GM18498 (cell line): ENCODE results near the gene SEPTIN7.

Experiments used
- ATAC-seq: cut with Tn5 transposase; IDR thresholded peaks from one replicate; pipeline ENCODE4 v1.9.1; 2021; ENCODE audit warnings: mild to moderate bottlenecking, moderate library complexity; ENCODE audit not compliant: unreplicated experiment

Gene SEPTIN7

DNA sequence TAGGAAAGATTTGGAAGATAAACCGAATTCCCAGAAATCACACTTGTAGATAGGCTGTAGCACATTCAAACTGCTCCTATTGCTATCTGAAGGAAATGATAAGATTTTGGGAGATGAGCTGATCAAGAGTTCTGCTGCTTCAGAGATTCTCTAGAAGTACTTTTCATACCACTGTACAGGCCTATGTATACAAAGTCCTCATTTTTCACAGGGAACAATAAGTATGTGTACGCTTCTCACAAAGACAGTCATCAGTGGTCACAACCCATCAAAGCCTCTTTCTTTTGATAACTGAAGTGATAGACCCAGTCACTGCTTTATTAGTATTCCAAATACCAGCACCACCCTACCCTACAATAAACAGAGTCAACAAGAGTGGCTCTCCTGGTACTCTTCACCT lies 15.6 kb upstream of the SEPTIN7 start:
- no peak for ATAC-seq

- ATAC-seq, result no peak
Observed at GRCh38 chr7:35787925-35788324, 12.9 kb upstream of the SEPTIN7 start.

DNA sequence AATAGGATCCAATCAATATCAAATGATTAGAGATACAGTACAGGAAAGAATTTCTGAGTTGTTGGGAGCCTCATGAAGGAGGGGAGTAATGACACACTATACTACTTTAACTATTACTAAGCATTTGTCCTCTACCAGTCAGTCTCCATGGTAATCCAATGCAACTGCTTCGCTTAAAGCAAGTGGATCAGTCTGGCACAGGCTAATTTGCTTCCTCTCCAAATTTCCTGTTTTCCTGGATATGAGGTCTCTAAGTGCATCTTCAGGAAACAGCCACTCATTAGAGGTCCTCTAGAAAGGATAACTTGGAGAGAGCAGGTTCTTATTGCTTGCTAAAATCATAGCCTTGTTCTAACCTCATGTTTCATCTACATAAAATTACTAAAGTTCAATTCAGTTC lies 8.4 kb upstream of the SEPTIN7 start:
- ATAC-seq, result no peak

DNA sequence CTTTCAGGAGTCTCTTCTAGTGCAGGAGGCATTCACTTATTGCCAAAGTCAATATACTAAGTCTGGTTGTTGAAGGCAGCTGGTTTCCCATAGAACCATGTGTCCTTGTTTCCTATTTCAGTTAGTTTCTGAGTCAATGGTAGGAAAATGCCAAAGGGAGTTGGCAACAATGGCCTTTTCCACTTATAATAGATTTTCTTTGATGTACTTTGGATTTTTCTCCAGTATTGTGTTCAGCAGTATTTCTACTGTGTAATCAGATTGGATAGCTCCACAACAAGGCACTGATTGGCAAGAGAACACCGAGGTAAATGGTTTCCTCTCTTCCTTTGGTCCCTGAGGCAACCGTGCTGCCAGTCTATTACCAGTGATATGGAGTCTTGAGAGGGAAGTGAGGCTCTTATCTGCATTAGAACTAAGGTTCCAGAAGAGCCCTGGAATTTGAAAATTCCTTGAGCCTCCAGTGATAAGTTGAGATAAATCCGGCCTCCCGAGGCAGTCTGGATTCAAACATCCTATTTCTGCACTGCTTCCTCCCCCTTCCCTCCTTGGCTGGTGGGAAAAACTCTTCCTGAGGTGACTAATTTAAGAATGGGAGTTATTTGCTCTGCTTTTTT lies 7.9 kb upstream of the SEPTIN7 start:
- no peak for ATAC-seq

DNA sequence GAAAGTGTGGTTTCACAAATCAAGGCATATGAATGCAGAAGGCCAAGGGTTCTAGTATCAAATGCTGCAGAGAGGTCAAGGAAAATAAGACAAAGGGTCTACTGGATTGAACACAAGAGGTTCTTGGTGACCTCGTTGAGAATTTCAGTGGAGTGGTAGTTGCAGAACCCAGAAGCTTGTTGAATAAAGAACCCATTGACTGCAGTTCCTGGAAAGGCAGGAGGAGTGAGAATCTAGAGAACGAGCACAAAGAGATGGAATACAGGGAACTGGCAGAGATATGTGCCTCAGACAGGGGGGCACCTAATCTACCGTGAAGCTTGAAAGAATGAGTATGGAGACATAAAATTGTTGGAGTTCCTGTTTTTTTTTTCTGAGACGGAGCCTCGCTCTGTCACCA lies 3.5 kb upstream of the SEPTIN7 start:
- ATAC-seq, result no peak

GRCh38 chr7:35799846-35800717 lies 775 bp upstream of the SEPTIN7 start:
- peak; percentile 61 for ATAC-seq

DNA sequence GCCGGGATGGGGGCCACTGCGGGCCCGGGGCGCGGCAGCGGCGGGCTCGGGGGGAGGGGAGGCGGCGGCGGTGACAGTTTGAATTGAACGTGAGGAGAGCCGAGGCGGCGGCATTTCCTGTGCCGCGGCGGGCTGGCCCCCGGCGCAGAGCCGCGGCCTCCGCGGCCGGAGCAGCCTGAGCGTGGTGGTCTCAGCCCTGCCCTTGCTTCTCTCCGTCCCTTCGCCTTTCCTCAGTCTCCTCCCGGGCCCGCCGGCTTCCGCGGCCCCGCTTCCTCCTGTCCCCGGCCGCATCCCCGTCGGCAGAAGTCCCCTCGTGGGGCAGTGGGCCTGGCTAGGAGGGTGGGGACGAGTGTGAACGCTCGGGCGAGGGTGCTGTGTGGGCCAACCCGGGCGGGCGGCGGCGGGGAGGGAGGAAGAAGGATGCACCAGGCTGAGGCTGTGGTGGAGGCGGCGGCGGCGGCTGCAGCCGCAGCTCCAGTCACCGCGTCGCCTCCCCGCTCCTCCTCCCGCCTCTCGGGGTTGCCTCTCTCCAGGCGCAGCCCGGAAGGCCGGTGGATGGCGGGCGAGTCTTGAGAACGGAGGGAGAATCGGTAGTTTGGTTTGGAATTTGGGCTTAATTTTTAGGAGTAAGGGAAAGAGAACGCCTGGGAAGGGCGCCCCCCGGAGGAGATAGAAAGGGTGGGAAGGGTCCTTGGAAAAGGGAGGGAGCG lies 690 bp downstream of the SEPTIN7 start:
- ATAC-seq, result peak; percentile 35

DNA sequence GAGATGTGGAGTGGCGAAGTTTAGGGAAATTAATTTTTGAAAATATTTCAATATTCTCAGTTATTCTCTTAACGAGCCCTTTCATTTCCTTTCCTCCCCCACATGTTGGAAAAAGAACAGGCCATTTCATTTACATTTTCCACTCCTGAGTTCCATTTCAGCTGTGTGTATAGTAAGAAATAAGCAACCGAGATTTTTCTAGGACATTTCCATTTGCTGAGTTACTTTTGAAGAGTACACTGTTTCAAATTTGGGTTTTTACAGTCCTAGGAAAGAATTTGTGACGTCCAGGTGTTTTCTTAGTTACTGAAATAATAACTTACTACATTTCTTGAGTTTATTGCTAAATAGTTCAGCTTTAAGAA lies 1.2 kb downstream of the SEPTIN7 start:
- no peak for ATAC-seq

- no peak for ATAC-seq
Observed at GRCh38 chr7:35802649-35803048, 1.8 kb downstream of the SEPTIN7 start.

DNA sequence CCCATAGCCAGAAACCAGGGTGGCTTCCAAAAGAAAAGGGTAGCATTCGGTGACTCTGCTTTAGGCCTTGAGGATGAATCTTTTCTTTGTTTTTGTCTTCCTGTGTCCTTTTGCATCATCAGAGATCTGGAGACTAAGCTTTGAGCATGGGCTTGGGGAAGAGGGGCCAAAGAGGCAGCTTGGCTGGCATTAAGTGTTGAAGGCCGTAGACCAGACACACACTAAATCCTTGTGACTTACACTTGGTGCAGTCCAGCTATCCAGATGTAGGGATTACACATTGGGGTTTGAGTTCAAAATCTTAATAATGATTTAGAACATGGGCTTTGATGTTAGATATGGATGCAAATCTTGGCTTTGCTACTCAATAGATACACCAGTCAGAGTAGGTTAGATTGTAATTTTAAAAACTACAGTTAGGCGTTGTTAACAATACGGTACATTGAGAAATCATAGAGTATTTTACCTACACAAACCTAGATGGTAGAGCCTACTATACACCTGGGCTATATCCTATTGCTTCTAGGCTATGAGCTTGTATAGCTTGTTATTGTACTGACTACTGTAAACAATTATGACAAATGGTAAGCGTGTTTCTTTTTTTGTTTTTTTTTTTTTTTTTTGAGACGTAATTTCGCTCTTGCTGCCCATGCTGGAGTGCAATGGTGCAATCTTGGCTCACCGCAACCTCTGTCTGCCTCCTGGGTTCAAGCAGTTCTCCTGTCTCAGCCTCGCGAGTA lies 3.5 kb downstream of the SEPTIN7 start:
- ATAC-seq, result no peak

DNA sequence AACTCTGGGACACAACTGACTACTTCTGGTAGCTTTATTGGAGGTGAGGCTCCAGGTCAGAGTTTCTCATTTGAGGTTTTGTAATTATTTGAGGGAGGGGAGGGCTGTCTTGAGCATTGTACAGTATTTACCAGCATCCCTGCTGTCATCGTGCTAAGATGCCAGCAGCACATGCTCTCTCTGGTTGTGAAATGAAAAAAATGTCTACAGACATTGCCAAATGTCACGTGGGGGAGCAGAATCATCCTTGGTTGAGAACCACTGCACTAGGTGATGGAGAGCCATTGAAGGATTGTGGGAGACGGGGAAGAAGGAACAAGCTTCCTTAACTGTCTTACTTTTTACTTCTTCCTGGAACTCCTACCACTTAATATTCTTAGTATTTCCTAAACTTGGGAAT lies 5.0 kb downstream of the SEPTIN7 start:
- no peak for ATAC-seq

DNA sequence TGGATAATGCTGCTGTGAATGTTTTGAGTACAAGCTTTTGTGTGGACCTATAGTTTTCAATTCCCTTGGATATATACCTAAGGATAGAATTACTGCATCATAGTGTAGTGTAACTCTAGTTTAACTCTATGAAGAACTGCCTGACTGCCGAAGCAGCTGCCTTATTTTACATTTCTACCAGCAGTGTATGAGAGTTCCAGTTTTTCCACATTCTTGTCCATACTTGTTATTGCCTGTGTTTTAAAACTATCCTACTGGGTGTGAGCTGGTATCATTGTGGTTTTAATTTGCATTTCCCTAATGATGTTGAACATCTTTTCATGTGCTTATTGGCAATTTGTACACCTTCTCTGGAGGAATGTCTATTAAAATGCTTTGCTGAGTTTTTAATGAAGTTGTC lies 15.7 kb downstream of the SEPTIN7 start:
- no peak for ATAC-seq

DNA sequence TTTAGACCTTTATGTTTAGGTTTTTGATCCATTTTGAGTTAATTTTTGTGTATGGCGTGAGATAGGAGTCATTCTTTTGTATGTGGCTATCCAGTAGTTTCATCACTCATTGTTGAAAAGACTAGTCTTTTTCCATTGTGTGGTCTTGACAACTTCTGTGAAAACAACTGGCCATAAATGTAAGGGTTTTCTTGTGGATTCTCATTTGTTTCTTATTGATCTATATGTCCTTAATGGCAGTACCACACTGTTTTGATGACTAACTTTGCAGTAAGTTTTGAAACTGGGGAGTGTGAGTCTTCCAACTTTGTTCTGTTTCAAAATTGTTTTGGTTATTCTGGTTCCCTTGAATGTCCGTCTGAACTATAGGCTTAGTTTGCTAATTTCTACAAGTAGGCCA lies 16.3 kb downstream of the SEPTIN7 start:
- ATAC-seq, result no peak

- ATAC-seq, result no peak
Observed at GRCh38 chr7:35817930-35818329, 17.1 kb downstream of the SEPTIN7 start.

DNA sequence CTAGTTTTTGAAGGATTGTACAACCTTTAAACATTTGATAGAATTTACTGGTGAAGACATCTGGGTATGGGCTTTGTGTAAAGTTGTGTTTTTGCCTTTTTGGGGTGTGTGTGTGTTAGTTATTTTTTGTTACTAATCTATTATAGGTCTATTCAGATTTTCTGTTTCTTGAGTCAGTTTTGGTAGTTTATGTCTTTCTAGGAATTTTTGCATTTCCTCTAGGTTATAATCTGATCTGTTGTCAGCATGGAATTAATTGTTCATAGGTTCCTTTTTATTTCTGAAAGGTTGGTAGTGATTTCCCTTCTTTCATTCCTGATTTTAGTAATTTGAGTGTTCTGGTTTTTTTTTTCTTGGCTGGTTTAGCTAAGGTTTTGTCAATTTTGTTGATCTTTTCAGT lies 17.7 kb downstream of the SEPTIN7 start:
- ATAC-seq, result no peak

GRCh38 chr7:35819310-35819709 lies 18.5 kb downstream of the SEPTIN7 start:
- ATAC-seq, result no peak

GRCh38 chr7:35819954-35820703 lies 19.3 kb downstream of the SEPTIN7 start:
- no peak for ATAC-seq

DNA sequence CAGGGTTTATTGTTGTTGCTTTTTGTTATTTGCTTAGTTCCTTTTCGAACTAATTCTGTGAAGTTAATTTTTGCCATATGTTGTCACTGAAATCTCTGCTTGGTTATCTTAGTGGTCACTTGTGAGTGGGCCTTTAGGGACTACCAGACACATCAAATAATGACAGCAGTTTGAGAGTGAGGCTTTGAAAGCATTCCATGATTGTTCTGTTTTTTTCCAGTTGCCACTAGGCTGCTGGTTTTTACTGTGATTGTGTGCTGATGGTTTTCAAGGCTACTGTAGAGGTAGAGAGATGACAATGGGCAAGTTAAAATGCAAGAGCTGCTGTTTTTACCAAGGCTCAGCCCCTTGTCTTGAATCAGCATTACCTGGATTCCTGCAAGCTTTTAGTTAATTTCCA lies 20.0 kb downstream of the SEPTIN7 start:
- ATAC-seq, result no peak

DNA sequence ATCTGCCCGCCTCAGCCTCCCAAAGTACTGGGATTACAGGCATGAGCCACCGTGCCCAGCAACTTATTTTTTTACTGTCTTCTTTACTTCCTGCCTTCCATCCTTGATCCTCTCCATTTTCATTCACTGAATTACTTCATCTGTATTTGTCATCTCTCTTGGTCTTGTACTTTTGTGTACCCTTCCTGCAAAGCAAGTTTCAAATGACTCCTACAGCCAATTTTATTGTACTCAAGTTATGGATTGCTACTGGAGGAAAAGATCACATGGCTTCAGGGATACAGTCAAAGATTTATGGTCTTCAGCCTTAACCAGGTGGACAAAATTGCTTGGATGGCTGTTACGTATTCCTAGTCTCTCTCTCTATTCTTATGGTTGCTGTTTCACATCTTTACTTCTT lies 22.6 kb downstream of the SEPTIN7 start:
- no peak for ATAC-seq

- ATAC-seq, result no peak
Observed at GRCh38 chr7:35825974-35826373, 25.1 kb downstream of the SEPTIN7 start.

DNA sequence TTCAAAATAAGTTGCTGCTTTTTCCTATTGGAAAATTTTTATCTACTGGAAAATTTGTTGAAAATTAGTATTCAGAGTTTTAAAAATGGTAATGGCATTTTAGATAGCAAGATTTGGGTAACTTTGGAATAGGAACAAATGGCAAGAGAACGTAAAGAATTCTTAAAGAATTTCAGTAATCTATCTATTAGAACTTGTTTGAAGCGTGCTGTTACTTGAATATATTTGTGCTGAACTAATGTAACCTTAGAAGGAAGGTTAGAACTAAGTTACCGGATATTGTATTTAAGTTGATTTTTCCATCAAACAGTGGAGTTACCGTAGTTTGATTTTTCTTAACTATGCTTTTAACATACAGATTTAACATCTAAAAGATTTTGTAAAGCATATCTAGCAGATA lies 25.9 kb downstream of the SEPTIN7 start:
- no peak for ATAC-seq
